HUES64 (cell line): ENCODE results near the gene PORCN.

Source experiments
- H3K27ac ChIP-seq: 2 replicates; pipeline ENCODE4 v1.7.0; 2013; ENCODE audit warnings: low read depth, low read length, inconsistent platforms
- H3K27me3 ChIP-seq: 2 replicates; pipeline ENCODE4 v1.6.1; 2013; ENCODE audit warnings: mild to moderate bottlenecking, low read length; ENCODE audit not compliant: insufficient read depth
- H3K36me3 ChIP-seq: 2 replicates; pipeline ENCODE4 v1.6.1; 2013; ENCODE audit warnings: mild to moderate bottlenecking, low read length; ENCODE audit not compliant: insufficient read depth
- H3K4me1 ChIP-seq: 2 replicates; pipeline ENCODE4 v1.6.1; 2013; ENCODE audit warnings: mild to moderate bottlenecking, low read length, moderate library complexity; ENCODE audit not compliant: insufficient read depth
- H3K4me3 ChIP-seq: 2 replicates; pipeline ENCODE4 v1.5.1; 2013; ENCODE audit warnings: mild to moderate bottlenecking, low read length, moderate library complexity
- H3K9ac ChIP-seq: 2 replicates; pipeline ENCODE4 v1.6.1; 2013; ENCODE audit warnings: mild to moderate bottlenecking, low read depth, low read length
- H3K9me3 ChIP-seq: 2 replicates; pipeline ENCODE4 v1.6.1; 2013; ENCODE audit warnings: low read depth, low read length; ENCODE audit not compliant: insufficient read depth
- WGBS: fragments of 150-250, 120-280 bp; methylation state at CpG from one replicate; pipeline ENCODE4 v1.1.7; 2013; ENCODE audit warnings: missing lambda C conversion rate; 5-methylcytosine and 5-hydroxymethylcytosine counted together

Gene PORCN

DNA sequence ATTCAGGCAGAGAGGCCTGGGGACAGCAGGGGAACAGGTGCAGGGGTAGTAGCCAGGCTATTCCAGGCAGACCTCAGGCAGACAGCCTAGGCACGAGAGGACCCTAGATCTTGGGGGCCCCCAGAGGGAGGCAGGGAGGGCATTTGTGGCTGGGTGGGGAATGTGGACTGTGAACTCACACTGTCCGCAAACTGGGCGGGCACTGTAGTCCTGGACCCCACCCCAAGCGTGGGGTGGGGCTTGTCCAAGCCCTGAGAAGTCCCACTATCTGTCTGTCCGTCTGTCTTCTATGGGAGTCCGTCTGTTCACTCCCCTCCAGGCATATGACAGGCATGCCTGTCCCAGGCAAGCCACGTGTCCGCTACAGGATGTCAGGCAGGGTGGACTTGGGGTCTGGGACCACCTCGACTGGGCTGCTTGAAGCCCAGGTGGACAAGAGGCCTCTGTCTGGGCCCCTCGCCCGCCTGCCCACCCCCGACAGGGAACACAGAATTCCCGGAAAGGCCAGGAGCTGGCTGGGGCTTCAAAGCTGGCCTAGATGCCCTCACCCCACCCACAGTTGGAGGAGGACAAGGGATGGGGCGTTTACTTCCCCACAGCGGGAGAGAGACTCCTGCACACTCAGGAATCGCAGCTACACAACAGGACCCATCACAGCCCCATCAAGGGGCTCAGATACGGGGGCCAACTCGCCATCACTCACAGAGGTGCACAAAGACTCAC, 38.5 kb upstream of the PORCN start, which contains the start of gene SLC38A5:
Gene SLC38A5 (minus strand): TSS at position 151 of the 723 bp plus-strand sequence. CDS start 2,336 bp downstream, outside the sequence.
- H3K4me1 ChIP-seq = peaks cover 23% of the 10 kb centered on the region; the same call in 1 of the 2 replicates
- 88% methylated on average over 16 of the region's 18 CpGs for WGBS
- H3K4me3 ChIP-seq = peak within 1 kb of the TSS; percentile 72
- H3K36me3 ChIP-seq = 0 out of 2 replicates have a peak, but pooled peaks cover 6% of the 10 kb centered on the region
- H3K27ac ChIP-seq = no peak within 1 kb of the TSS
- H3K27me3 ChIP-seq = no peaks in the 10 kb centered on the region
- H3K9ac ChIP-seq = peak within 1 kb of the TSS; percentile 64
- H3K9me3 ChIP-seq = no peaks in the 10 kb centered on the region

DNA sequence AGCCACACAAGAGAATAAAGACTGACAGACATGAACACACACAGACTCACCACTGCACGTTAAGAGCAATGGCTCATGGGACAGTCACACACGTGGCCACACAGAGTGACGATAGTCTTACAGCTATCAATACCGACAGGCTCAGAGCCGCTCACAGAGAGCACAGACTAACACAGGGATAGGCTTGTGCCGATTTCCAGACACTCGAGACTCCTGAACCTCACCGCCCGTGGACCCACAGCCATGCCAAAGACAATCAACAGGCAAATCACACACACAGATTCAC, 38.0 kb upstream of the PORCN start:
- WGBS = 93% methylated on average over 9 of the region's 9 CpGs
- no peak overlapping the region for H3K27ac ChIP-seq
- H3K9me3 ChIP-seq = no peaks in the 10 kb centered on the region
- H3K27me3 ChIP-seq = no peaks in the 10 kb centered on the region
- H3K9ac ChIP-seq = no peak overlapping the region
- H3K4me1 ChIP-seq = peaks cover 23% of the 10 kb centered on the region; the same call in 1 of the 2 replicates
- H3K4me3 ChIP-seq = no peak overlapping the region
- H3K36me3 ChIP-seq = 0 out of 2 replicates have a peak, but pooled peaks cover under 1% of the 10 kb centered on the region

DNA sequence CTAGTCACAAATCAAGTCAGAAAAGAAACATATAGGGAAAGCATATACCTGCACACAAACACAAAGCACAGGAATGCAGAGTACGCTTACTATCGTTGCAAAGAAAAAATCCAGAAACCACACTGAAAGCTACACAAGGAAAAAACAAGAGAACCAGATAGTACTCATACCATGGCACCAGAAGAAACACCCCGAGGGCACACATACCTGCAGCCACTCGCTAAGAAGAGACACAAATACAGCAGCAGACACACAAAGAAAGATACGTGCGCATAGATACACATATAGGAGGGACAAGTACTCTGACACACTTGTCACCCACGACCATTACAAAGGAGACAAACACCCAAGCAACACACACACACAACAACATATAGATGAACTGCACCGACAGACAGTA, 37.3 kb upstream of the PORCN start:
- no peak overlapping the region for H3K27ac ChIP-seq
- H3K36me3 ChIP-seq = no peaks in the 10 kb centered on the region
- H3K4me1 ChIP-seq = peaks cover 23% of the 10 kb centered on the region; the same call in 1 of the 2 replicates
- WGBS = 83% methylated on average over 7 of the region's 8 CpGs
- H3K9ac ChIP-seq = no peak overlapping the region
- no peak overlapping the region for H3K4me3 ChIP-seq
- H3K9me3 ChIP-seq = no peaks in the 10 kb centered on the region
- H3K27me3 ChIP-seq = no peaks in the 10 kb centered on the region

GRCh38 chrX:48472225-48472624, 36.6 kb upstream of the PORCN start:
- no peak overlapping the region for H3K9ac ChIP-seq
- H3K9me3 ChIP-seq = no peaks in the 10 kb centered on the region
- 85% methylated on average over 7 of the region's 9 CpGs for WGBS
- peaks cover 23% of the 10 kb centered on the region; the same call in 1 of the 2 replicates for H3K4me1 ChIP-seq
- H3K27me3 ChIP-seq = no peaks in the 10 kb centered on the region
- H3K27ac ChIP-seq = no peak overlapping the region
- H3K4me3 ChIP-seq = no peak overlapping the region
- no peaks in the 10 kb centered on the region for H3K36me3 ChIP-seq

GRCh38 chrX:48472851-48473703, 35.7 kb upstream of the PORCN start:
- 0 out of 2 replicates have a peak overlapping the region, but pooled peaks have one; percentile 15 for H3K4me3 ChIP-seq
- H3K9me3 ChIP-seq = no peaks in the 10 kb centered on the region
- no peaks in the 10 kb centered on the region for H3K36me3 ChIP-seq
- peaks cover 23% of the 10 kb centered on the region; the same call in 1 of the 2 replicates for H3K4me1 ChIP-seq
- 0 out of 2 replicates have a peak overlapping the region, but pooled peaks have one; percentile 30 for H3K9ac ChIP-seq
- 25% methylated on average over 12 of the region's 12 CpGs for WGBS
- H3K27me3 ChIP-seq = no peaks in the 10 kb centered on the region
- peak overlapping the region; percentile 82 for H3K27ac ChIP-seq

- Histone ChIP-seq H3K4me3 (0 out of 2 replicates have a peak overlapping the region, but pooled peaks have one; percentile 15), H3K27ac (peak overlapping the region; percentile 82), H3K36me3 (peaks cover 2% of the 10 kb centered on the region; the same call in 1 of the 2 replicates), H3K4me1 (peaks cover 23% of the 10 kb centered on the region; the same call in 1 of the 2 replicates), H3K9ac (no peak overlapping the region), H3K9me3 (no peaks in the 10 kb centered on the region), H3K27me3 (no peaks in the 10 kb centered on the region)
- WGBS = 30% methylated on average over 9 of the region's 9 CpGs
Observed at GRCh38 chrX:48473704-48473990, 35.1 kb upstream of the PORCN start.

GRCh38 chrX:48474127-48474526, 34.7 kb upstream of the PORCN start:
- H3K4me3 ChIP-seq = no peak overlapping the region
- no peaks in the 10 kb centered on the region for H3K27me3 ChIP-seq
- peaks cover 23% of the 10 kb centered on the region; the same call in 1 of the 2 replicates for H3K4me1 ChIP-seq
- H3K27ac ChIP-seq = peak overlapping the region; percentile 82
- WGBS = 43% methylated on average over 9 of the region's 10 CpGs
- H3K9ac ChIP-seq = no peak overlapping the region; the same call in 1 of the 2 replicates
- no peaks in the 10 kb centered on the region for H3K9me3 ChIP-seq
- H3K36me3 ChIP-seq = peaks cover 4% of the 10 kb centered on the region; the same call in 1 of the 2 replicates

DNA sequence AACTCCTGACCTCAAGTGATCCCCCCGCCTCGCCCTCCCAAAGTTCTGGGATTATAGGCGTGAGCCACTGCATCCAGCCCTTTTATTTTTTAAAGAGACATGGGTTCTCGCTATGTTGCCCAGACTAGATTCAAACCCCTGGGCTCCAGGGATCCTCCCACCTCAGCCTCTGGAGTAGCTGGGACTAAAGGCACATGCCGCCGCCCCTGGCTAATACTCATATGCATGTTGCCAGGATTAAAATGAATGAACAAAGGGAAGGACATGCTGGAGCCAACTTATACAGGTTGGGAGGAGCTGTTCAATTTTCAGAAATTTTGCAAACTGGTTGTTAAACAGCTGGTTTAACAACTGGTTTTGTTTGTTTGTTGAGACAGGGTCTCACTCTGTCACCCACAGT, 34.2 kb upstream of the PORCN start:
- Histone ChIP-seq H3K36me3 (peaks cover 7% of the 10 kb centered on the region; the same call in 1 of the 2 replicates), H3K9me3 (no peaks in the 10 kb centered on the region), H3K4me1 (peaks cover 23% of the 10 kb centered on the region; the same call in 1 of the 2 replicates), H3K9ac (no peak overlapping the region), H3K27me3 (no peaks in the 10 kb centered on the region), H3K4me3 (no peak overlapping the region), H3K27ac (no peak overlapping the region)
- WGBS = 75% methylated on average over 6 of the region's 6 CpGs

- Histone ChIP-seq H3K27ac (no peak overlapping the region; the same call in 1 of the 2 replicates), H3K9me3 (no peaks in the 10 kb centered on the region), H3K4me1 (peaks cover 21% of the 10 kb centered on the region; the same call in 1 of the 2 replicates), H3K27me3 (no peaks in the 10 kb centered on the region), H3K9ac (peak overlapping the region; percentile 90), H3K36me3 (peaks cover 7% of the 10 kb centered on the region; the same call in 1 of the 2 replicates), H3K4me3 (peak overlapping the region; percentile 99)
- WGBS = no CpG with 5 or more reads among the region's 5 CpGs
Observed at GRCh38 chrX:48475296-48475695, 33.5 kb upstream of the PORCN start.

DNA sequence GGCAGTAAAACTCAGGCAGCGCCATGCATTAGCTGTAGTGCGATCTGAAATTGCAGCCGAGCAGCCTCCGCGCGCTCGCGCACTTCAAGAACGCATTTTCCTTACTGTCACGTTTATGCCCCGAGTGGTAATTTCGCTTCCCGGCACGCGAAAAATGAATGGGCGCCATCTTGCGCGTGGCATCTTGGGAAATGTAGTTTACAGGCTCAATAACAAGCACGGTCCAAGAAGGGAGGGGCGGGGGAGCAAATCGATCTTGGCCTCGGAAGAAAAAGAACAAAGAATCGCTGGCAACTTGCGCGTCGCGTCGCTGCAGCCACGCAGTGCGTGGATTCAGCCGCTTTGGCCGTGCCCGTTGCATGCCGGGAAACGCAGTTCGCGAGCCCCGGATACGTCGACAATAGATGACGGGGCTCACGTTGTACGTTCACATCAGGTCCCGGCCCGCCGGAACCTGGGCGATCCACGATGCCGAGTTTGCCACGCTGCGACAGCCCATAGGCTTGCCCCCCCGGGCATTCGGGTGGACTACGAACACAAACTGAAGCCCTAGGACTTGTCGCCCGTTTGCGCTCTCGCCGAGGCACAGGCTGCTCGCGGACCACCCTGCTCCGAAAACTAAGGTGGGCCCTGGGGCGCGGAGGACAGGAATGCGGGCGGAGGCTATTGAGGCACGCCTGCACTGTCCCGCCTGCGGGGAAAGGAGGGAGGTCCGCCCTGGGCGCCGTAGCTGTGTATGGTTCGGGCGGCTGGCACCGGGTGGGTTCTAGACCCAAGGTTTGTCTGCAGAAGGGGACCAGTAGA, 32.8 kb upstream of the PORCN start, which contains the start of gene FTSJ1:
Gene FTSJ1 (plus strand): TSS at position 426 of the 804 bp plus-strand sequence. CDS start 1,849 bp downstream, outside the sequence.
- peak within 1 kb of the TSS; percentile 99 for H3K4me3 ChIP-seq
- peak within 1 kb of the TSS; percentile 90 for H3K9ac ChIP-seq
- no peaks in the 10 kb centered on the region for H3K9me3 ChIP-seq
- WGBS = under 1% methylated on average over 75 of the region's 75 CpGs
- H3K27ac ChIP-seq = peak within 1 kb of the TSS; percentile 54
- no peaks in the 10 kb centered on the region for H3K27me3 ChIP-seq
- peaks cover 21% of the 10 kb centered on the region; the same call in 1 of the 2 replicates for H3K4me1 ChIP-seq
- peaks cover 11% of the 10 kb centered on the region for H3K36me3 ChIP-seq
